ENCODE results near the gene KCNIP3.

DNA sequence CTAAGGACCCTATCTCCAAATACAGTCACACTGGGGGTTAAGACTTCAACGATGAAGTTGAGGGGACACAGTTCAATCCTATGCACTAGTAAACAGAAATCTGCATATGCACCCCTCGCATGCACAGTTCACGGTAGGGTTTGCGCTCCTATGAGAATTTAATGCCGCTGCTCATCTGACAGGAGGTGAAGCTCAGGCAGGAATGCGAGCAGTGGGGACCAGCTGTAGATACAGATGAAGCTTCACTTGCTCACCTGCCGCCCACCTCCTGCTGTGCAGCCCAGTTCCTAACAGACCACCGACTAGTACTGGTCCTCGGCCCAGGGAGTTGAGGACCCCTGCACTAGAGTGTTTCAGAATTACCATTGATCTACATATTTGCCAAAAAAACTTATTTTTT is 65.3 kb downstream of the KCNIP3 start:
- TF ChIP-seq, protein P1, sequence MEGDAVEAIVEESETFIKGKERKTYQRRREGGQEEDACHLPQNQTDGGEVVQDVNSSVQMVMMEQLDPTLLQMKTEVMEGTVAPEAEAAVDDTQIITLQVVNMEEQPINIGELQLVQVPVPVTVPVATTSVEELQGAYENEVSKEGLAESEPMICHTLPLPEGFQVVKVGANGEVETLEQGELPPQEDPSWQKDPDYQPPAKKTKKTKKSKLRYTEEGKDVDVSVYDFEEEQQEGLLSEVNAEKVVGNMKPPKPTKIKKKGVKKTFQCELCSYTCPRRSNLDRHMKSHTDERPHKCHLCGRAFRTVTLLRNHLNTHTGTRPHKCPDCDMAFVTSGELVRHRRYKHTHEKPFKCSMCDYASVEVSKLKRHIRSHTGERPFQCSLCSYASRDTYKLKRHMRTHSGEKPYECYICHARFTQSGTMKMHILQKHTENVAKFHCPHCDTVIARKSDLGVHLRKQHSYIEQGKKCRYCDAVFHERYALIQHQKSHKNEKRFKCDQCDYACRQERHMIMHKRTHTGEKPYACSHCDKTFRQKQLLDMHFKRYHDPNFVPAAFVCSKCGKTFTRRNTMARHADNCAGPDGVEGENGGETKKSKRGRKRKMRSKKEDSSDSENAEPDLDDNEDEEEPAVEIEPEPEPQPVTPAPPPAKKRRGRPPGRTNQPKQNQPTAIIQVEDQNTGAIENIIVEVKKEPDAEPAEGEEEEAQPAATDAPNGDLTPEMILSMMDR (IDR thresholded peaks at IDR 0.05; ENCODE audit: borderline replicate concordance, extremely low read depth, low read length, poor library complexity, severe bottlenecking) = no peak
- no peak for TF ChIP-seq EZH2 (IDR thresholded peaks at IDR 0.05; ENCODE audit: borderline replicate concordance, low read depth, low read length, severe bottlenecking)
